Fibroblast of skin of scalp (primary cell): ENCODE measurements around the gene C1QL2.

Source experiments
- DNase-seq: peaks from one replicate; pipeline ENCODE4 v3.0.0-alpha.2; 2013

The C1QL2 gene

DNA sequence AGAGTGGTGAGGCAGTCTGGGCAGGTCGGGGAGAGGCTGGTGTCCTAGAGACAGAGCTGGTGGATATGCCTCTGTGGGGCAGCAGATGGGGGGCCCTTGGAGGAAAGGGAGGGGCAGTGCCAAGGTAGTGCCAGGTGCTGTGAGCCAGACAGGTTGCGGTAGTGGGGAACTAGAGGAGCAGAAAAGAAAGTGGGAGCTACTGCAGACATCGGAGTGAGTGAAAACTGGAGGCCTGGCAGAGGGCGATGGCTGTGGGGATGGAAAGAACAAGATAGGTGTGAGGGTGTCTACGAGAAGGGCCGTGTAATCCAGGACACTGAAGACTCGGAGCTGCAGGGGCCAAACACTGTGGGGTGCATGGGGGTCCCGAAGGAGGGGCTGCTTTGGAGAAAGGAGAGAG, 21.7 kb downstream of the C1QL2 start:
- no peak for DNase-seq

DNA sequence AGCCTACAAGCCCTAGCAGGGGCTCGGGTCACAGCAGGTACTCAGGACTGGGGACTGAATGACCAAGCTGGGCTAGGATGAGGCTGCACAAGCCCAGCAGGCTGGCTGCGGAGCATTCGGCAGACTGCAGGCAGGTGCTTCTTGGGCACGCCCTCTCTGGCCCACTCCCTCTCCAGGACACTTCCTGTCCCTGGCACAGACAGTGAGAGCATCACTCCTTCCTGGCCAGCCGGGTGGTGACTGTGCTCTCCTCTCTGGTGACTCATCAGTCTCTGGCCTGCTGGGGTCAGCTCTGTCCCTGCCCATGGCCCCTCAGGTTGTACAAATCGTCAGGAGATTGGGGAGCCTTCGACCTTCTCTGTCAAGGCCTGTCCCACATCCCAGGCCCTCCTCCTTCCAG, 22.5 kb downstream of the C1QL2 start:
- DNase-seq, result no peak

DNA sequence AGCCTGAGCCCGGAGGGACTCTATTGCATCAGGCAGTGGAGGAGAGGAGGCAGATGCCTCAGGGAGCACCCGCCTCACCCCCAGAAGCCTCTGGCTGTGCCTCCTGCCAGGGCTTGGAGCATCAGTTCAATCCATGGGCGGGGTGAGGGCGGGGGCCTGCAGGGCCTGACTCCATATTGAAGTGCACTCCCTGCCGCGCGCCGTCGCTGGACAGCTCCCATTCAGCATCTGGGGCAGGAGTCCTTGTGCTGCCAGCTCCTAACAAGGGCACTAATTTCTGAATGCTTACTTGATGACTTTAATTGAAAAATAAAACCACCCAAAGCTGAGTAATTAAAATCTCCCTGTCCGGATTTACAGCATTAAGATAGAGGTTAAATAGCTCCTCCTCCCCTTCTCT, 23.8 kb downstream of the C1QL2 start:
- no peak for DNase-seq

DNA sequence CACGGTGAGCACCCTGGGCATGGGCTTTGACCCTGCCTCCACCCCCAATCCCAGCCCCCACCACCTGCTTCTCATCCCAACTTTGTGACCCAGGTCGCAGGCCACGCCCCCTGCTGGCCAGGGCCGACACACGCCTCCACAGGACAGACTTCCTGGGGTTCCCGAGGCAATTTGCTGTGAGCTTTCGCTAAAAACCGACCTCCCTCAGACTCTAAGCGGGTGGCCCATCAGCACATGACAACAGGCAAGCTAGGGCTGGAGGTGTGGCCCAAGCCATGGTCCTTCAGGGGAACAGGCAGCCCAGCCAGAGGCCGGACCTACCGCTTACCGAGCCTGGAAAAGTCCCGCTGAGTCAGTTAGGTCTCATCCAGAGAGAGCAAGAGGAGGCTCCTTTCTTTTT, 31.9 kb downstream of the C1QL2 start:
- DNase-seq, result peak; percentile 12

DNA sequence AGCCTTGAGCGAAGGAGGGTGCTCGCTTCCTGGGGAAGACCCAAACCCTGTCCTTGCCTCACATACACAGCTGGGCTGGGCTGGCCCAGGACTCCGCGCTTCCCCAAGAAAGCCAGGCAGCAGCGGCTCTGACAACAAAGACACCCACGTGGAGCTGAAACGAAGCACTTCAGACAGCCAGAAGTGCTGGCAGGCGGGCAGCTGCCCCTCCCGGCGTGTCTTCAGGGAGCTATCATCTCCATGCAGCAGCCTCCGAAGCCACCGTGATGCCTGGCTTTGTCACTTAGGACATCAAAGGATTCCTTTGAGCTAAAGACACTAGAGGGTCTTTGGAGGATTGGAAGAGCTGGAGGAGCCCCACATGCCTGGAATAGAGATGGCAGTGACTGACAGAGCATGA, 35.2 kb downstream of the C1QL2 start:
- DNase-seq, result no peak

DNA sequence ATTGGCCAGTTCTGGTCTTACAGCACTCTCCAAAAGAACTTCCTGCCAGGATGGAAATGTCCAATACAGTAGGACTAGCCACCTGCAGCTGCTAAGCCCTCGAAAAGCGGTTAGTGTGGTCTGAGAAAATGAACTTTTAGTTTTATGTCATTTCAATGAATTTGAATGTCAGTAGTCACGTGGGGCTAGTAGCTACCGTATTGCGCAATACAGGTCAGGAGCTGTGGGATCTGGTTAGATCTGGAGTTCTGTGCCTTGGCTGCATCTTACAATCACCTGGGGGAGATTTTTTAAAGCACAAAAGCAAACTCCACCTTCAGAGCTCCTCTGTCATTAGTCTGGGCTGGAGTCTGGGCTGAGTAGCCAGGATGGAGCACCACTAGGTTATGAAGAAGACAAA, 35.9 kb downstream of the C1QL2 start:
- DNase-seq, result no peak

DNA sequence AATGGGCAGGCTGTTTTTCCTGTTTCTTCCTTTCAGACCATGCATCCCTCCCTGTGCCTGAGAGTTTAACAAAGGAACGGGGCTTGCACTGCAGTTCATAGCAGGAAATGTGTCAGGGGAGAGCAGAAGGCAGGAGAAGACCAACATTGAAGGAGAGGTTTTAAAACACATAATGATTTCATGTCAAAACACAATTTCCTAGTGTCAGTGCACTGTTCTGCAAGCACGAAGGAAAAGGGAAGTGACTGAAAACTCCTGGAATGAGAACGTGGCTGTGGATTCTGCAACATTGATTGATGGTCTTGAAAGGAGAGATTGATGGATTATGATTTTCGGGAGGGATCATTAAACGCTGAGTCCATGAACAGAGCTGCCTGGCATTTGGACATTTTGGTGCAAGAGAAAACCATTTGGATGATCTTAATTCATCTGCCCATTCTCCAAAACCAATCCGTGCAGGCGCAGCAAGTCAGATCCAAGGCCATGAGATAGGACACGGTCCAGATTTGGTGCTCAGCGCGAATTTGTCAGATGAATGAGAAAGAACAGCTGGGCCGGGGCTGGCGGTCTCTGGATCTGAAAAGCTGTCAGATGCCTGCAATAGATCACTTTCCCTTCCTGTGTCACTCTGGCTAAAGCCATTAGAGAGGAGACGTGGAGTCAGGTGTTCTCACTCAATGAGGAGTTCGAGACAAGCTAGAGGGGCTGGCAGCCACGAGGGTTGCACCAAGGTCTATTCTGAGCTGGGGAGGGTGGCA, 38.4 kb downstream of the C1QL2 start:
- no peak for DNase-seq

DNA sequence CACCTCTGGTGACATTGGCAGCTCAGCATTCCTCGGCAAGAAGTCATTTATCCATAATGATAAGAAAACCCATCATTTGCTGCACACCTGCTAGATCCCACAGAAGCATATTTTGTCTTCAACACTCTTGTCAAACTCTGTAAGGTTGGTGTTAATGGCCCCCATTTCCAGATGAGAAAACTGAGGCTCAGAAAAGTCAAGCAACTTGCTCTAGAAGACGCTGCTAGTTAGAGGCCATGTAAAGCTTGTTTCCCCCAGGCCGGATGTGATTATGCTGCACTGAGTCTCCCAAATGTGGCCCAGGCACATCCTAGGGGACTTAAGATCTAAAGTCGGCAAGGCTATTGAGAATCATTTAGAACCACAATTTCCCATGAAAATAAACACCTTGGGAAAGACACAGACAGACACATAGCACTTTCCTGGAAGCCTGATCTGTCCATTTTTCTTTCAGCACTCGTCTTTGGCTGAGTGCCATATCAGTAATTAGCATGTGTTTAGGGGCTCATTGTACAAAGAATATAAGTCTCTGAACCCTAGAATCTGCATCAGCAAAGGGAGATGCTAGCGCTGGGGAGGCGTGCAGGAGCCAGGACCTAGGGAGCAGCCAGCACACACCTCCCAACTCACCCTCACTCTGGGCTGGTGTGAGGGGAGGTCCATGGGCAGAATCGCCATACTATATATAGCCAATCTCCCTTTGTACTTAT, 39.3 kb downstream of the C1QL2 start:
- DNase-seq, result no peak

DNA sequence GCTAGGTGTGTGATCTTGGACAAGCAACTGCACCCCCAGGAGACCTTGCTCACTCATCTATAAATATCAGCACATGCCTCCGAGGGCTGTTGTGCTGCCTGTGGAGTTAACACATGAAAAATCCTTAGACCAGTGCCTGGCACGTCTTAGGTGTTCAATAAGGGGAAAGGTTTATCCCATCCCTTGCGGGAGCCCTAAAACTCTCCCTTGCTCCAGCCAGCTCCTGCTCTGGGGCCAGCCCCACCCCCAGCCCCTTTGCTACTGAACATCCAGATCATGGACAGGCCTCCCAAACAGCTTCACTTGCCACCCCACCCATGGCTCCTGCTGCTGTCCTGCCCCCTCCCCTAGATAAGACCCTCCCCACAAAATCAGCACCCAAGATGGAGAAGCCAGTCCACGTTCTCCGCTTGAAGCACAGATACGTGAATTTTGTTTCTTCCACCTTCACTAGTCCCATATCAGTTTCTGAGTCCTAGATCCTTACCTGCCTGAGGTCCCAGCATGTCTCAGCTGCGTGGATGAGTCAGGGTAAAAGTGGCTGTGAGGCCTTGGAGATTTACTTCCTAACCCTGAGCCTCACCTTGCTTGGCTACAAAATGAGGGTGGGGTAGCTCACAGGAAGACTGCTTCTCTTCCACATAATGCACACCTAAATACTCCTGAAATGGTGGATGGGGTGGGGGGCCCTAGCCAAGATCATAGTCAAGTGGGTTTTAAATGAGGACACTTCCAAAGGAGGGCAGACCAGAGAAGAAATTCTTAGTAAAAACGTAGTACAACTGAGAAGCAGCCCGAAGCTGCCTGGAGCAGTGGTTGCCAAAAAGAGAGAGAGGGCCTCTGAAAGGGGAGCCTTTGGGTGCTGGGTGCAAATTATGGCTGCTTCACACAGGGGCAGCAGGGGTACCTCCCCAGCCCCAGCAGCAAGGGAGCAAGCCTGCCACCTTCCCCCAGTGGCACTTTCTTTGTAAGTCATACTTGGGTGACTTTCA, 40.4 kb downstream of the C1QL2 start:
- no peak for DNase-seq

DNA sequence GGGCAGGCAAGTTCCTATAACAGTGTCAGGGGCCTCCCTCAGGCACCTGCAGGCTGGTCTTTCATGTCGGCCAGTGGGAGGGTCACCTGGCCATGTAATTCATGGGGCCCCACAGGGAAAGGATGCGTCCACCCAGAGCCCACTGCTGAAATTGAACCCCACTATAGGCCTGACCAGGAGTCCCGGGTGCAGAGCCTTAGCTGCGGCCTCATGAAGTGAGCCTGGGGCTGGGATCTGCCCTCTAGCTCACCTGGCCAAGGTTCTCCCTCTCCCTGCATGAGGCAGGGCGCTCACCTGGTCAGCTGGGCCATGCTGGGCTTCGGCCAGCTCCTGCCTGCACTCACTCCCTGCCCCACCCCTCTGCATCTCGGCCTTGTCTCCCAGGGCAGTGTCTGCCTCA, 41.1 kb downstream of the C1QL2 start:
- DNase-seq, result no peak

DNA sequence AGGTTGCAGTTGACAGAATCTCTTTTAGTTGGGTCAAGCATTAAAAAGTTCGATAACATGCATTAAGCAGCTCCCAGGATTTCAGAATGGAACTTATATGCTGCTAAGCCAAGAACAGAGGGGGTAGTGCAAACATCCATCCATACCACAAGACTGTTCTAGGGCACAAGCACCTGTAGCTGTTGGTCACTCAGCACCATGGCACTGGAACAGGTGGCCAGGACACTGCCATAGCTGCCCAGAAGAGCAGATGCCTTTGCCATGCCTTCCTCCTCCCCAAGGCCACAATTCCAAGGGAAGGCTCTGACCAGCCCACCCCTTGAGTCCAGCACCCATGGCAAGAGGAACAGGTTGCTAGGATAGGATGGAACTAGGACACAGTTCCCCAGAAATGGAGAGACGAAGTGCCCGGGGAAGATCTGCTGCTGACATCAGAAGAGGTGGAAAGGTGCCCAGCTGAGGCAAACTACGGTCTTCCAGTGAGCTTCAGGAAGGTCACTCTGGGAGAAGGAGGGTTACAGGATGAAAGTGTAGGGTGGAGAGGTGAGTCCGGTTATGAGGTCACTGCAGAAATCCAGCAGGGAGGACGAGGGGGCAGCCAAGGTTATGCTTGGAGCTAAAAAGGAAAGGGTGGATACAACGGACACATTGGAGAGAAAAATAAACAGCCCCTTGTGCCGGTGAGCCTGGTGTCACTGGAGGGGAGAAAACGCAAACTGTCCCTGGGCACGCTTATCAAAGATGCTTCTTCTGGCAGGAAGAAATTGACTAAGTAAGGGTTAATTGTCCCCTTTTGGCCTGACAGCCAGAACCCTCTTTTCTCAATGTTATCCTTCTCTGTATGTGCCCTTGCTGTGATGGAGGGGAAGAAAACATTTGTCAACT, 41.9 kb downstream of the C1QL2 start:
- no peak for DNase-seq

DNA sequence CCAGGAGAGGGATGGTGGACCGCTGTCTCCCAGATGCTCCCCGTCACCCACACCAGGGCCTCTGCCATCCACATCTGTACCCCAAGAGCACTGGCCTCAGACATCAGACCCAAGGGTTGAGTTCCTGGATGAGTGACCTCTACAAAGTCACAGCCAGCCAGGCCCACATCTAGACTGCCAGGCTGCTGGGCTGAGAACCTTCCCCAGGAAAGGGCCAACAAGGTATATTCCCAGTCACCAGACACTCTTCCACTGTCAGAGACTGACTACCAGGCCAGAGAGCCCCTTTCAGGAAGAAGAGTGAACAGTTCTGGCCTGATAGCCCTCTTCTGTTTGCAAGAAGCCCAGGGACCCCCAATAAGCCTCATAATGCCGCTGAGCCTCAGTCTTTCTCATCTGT, 44.3 kb downstream of the C1QL2 start:
- no peak for DNase-seq

DNA sequence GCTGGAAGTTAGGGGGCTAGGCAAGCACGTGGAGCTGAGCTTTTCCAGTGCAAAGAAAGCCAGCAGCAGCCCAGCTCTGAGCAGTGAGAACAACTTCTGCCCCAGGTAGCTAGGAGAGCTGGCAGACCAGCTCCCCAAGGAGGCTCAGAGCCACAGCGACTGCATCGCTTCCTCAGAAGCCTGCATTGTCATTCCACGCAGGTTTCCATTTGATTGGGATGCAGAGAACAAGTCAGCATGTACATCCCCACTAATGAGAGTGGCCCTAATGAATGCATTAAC, 45.1 kb downstream of the C1QL2 start:
- no peak for DNase-seq

DNA sequence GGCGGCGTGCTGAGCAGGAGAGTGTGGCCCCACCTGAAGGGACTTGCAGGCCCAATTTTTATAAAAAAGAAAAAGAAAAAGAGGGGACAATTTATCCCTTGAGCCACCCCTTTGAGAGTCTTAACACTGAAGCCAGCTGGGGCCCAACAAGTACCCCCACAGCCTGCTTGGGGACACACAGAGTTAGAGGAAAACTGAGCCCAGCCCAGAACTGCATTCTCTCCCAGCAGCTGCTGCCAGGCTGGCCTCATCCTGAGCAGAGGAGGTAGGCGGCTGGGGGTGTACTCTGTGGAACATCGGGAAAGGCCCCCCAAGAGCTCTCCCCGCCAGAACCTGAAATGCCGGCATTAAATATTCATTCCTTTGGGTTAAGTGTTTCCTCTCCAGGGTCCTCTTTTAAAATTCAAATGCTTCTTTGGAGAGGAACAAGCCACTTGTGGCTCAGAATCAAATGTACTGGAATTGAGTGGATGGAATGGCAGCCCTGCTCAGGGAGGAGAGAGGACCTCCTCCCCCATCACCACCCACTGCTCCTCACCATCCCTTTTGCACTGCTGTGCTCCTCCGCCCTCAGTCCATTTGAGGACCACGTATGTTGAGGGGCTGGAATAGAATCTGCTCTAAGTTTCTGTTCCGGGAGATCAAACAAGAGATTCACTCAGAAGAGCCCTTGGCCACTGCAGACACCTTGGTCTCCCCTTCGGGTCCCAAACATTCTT, 45.6 kb downstream of the C1QL2 start:
- DNase-seq, result no peak

DNA sequence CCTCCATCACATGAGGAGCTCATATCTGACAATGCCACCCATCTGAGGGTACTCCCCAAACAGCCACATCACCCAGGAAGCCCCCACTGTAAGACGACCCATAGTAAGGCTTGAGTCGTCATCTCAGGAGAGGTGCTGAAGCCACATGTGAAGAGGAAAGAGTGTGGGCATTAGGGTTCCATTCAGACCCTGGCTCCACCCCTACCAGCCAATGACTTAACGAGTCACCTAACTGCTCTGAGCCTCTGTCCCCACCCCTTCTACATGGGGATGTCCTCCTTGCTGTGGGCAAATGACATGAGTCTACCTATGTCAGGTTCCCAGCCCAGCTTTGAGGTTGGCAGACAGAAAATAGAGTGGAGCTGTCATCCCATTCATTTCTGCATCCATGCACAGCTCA, 46.3 kb downstream of the C1QL2 start:
- no peak for DNase-seq

DNA sequence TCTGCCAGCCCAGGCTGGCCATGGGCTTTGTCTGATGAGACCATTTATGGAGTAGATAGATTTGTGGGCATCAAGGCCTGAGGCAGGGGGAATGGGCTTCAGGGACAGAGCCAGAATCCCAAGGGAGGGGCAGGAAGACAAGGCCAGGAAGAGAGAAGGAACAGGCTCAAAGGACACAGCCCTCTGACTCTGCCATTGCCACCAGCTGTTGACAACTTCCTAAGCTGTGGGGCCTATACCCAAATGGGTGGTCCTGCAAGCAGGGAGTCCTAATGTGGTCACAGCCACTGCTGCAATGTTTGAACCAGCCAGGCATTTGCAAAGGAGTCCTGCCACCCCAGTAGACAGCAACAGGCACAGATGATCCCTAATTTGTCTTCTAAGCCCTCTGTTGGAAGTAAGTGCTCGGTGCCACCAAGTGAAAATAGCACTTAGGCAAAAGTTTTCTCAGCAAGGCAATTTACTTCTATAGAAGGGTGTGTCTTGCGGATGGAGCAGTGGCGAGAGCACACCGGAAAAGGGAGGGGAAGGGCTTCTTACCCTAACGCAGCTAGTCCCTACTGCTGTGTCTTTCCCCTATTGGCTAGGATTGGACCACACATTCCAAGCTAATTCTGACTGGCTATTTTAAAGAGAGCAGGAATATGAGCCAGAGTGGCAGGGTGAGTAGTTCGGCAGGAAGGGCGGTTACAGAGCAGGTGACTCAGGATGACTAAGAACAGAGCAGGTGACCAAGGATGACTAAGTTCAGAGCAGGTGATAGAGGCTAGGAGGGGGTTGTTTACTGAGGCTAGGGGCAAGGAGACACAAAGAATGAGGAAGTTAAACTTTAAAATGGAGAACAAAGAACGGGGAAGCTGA, 47.2 kb downstream of the C1QL2 start:
- DNase-seq, result no peak

DNA sequence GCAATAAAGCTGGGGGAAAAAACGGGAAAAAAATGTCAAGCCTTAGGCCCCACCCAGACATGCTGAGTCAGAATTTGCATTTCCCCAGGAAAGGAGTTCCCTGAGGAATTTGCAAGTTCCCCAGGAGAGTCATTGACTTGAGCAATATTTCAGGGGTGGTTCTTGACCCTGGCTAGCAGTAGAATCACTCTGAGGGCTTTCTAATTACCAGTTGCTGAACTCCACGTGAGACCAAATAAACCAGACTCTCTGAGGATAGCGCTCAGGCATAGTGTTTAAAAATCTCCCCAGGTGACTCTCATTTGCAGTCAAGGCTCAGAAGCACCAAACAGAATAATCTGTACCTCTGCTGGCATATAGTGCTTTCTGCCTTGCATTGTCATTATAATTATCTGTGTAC, 48.7 kb downstream of the C1QL2 start:
- no peak for DNase-seq

DNA sequence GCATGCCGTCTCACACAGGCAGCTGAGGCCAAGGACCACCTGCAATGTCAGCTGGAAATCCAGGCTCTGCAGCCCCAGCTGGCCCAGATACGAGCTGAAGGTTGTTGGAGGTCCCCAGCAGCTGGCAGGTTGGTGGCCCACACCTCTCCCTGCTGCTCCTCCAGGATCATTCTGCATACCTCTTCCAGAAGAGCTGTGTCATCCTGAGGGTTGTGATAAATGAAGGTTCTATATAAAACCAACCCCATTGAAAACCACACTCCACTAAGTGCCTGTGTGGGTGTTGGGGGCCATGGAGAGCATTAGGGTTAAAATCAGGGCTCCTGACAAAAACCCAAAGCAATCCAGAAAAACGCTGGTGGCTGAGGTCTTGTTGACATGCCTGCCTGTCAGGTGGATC, 50.4 kb downstream of the C1QL2 start:
- DNase-seq, result no peak

DNA sequence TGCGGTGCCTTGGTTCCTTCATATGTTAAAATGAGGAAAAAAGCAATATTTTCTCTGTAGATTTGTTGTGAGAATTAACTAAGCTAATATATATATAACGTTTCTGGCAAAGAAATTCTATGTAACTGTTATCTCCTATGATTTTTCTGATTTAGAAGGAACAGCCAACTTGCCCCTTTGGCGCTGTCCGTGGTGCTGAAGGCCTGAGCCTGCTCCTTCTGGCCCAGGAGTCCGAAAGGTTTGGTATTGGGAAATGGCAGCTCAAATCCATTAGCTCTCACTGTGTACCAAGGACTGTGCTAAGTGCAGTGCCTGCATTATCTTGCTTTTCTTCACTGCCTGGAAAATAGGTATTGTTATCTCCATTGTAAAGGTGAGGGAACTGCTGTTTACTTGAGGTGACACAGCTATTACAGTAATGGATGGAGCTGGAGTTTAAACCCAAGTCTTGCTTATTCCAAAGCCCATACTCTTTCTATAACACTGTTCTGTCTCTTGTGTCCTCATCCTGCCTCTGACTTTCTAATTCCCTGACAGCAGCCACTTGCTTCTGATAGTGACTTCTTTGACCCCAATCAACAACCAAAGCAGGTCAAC, 52.2 kb downstream of the C1QL2 start:
- peak; percentile 56 for DNase-seq
